Prostate gland (tissue), 2 donors: ENCODE results near the gene PRDX5. TPM values are rescaled to one million over a fixed set of nuclear protein-coding genes. Genes with fewer than 3 reads are reported as not detected.

ENCODE experiments used
- DNase-seq: peaks from one replicate; pipeline ENCODE4 v3.0.0-alpha.2; 2019; ENCODE audit warnings: low spot score
- H3K27ac ChIP-seq, 2 donors: fragments of 200-600 bp; sonication (generic); 2 replicates each; pipeline ENCODE4 v1.5.1; 2017 to 2019
- H3K27me3 ChIP-seq: fragments of 200-600 bp; sonication (generic); replicated peaks from 2 replicates; pipeline ENCODE4 v1.5.1; 2019; ENCODE audit not compliant: insufficient read depth
- H3K36me3 ChIP-seq, 2 donors: fragments of 200-600 bp; sonication (generic); 1 replicate in 1 of 2; 2 replicates in 1 of 2; pipeline versions ENCODE4 v1.5.1 to v1.8.1; 2017 to 2019
- H3K4me1 ChIP-seq: fragments of 200-600 bp; sonication (generic); replicated peaks from 2 replicates; pipeline ENCODE4 v1.5.1; 2019
- H3K4me3 ChIP-seq, 2 donors: fragments of 200-600 bp; sonication (generic); 2 replicates each; pipeline ENCODE4 v1.5.1; 2017 to 2019
- H3K9me3 ChIP-seq: fragments of 200-600 bp; sonication (generic); 2 replicates; pipeline ENCODE4 v1.5.1; 2017
- POLR2A ChIP-seq: fragments of 450-650 bp; IDR thresholded peaks from one replicate; pipeline ENCODE4 v1.6.1; 2016; ENCODE audit warnings: antibody characterized with exemption, mild to moderate bottlenecking
- POLR2AphosphoS5 ChIP-seq: sonication (generic); formaldehyde crosslinking; IDR thresholded peaks from one replicate; pipeline ENCODE4 v1.6.1; 2017; ENCODE audit warnings: antibody characterized with exemption
- WGBS: methylation state at CpG from one replicate; pipeline ENCODE4 v1.1.5; 2018; 5-methylcytosine and 5-hydroxymethylcytosine counted together
- intact Hi-C: fragments of 100-400 bp; cut with DNase I; formaldehyde crosslinking; loops from one replicate; pipeline ENCODE4 v1.14.2; 2022
- total RNA-seq, 2 donors: library from RNA; depleted of rRNA; stranded (reverse); fragments of >200 nt; gene quantifications; one replicate each; pipeline ENCODE4 v1.1.0, GENCODE V29; 2016
- TF ChIP-seq, protein P1 (sequence below), 4 experiments: fragments of 200-600 bp in 2 of 4; fragments of 450-650 bp in 2 of 4; sonication (generic) in 2 of 4; IDR thresholded peaks; 1 replicate in 3 of 4; 2 replicates in 1 of 4; pipeline ENCODE4 v1.5.1; 2016 to 2019; ENCODE audit warnings: antibody characterized with exemption in 4 of 4, mild to moderate bottlenecking in 2 of 4, moderate library complexity in 2 of 4

PRDX5 gene
- total RNA-seq, 2 donors from 2014 or later = 224 to 303 TPM

- H3K4me3 ChIP-seq = no peak overlapping the region
- no peaks in the 10 kb centered on the region for H3K9me3 ChIP-seq
- peaks cover 4% of the 10 kb centered on the region for H3K4me1 ChIP-seq
- 94% methylated on average over 21 of the region's 21 CpGs for WGBS
- intact Hi-C loops = no loop called here
- no peaks in the 10 kb centered on the region for H3K27me3 ChIP-seq
- no peak overlapping the region for H3K27ac ChIP-seq
- TF ChIP-seq POLR2AphosphoS5 = no peak
- TF ChIP-seq, protein P1, sequence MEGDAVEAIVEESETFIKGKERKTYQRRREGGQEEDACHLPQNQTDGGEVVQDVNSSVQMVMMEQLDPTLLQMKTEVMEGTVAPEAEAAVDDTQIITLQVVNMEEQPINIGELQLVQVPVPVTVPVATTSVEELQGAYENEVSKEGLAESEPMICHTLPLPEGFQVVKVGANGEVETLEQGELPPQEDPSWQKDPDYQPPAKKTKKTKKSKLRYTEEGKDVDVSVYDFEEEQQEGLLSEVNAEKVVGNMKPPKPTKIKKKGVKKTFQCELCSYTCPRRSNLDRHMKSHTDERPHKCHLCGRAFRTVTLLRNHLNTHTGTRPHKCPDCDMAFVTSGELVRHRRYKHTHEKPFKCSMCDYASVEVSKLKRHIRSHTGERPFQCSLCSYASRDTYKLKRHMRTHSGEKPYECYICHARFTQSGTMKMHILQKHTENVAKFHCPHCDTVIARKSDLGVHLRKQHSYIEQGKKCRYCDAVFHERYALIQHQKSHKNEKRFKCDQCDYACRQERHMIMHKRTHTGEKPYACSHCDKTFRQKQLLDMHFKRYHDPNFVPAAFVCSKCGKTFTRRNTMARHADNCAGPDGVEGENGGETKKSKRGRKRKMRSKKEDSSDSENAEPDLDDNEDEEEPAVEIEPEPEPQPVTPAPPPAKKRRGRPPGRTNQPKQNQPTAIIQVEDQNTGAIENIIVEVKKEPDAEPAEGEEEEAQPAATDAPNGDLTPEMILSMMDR (IDR thresholded peaks at IDR 0.05) = no peak
- no peak for TF ChIP-seq POLR2A
- DNase-seq = no peak
- no peaks in the 10 kb centered on the region for H3K36me3 ChIP-seq
Observed at GRCh38 chr11:64341429-64341828, 23.5 kb downstream of the PRDX5 start.

- peak overlapping the region; percentile 71 to 81 for H3K27ac ChIP-seq
- H3K9me3 ChIP-seq = no peaks in the 10 kb centered on the region
- no peaks in the 10 kb centered on the region for H3K36me3 ChIP-seq
- no peaks in the 10 kb centered on the region for H3K27me3 ChIP-seq
- intact Hi-C loops = no loop called here
- WGBS = 20% methylated on average over 55 of the region's 55 CpGs
- peak; percentile 90 for DNase-seq
- H3K4me3 ChIP-seq = peak overlapping the region; percentile 1 to 24
- H3K4me1 ChIP-seq = peaks cover 4% of the 10 kb centered on the region
- TF ChIP-seq, protein P1 (IDR thresholded peaks at IDR 0.05) = peak; percentile 24 to 90 (median 66)
- TF ChIP-seq POLR2A (peak; percentile 85), POLR2AphosphoS5 (peak; percentile 70)
Observed at GRCh38 chr11:64341851-64342791, 24.2 kb downstream of the PRDX5 start.

GRCh38 chr11:64342869-64343745, 25.2 kb downstream of the PRDX5 start:
- no peak for DNase-seq
- Histone ChIP-seq H3K4me1 (peaks cover 4% of the 10 kb centered on the region), H3K27me3 (no peaks in the 10 kb centered on the region), H3K27ac (peak overlapping the region; percentile 71 to 81), H3K36me3 (no peaks in the 10 kb centered on the region), H3K4me3 (peak overlapping the region; percentile 1 to 24), H3K9me3 (no peaks in the 10 kb centered on the region)
- TF ChIP-seq, protein P1 (IDR thresholded peaks at IDR 0.05) = no peak
- TF ChIP-seq POLR2AphosphoS5 (no peak), POLR2A (no peak)
- 67% methylated on average over 29 of the region's 29 CpGs for WGBS
- intact Hi-C loops = no loop called here

DNA sequence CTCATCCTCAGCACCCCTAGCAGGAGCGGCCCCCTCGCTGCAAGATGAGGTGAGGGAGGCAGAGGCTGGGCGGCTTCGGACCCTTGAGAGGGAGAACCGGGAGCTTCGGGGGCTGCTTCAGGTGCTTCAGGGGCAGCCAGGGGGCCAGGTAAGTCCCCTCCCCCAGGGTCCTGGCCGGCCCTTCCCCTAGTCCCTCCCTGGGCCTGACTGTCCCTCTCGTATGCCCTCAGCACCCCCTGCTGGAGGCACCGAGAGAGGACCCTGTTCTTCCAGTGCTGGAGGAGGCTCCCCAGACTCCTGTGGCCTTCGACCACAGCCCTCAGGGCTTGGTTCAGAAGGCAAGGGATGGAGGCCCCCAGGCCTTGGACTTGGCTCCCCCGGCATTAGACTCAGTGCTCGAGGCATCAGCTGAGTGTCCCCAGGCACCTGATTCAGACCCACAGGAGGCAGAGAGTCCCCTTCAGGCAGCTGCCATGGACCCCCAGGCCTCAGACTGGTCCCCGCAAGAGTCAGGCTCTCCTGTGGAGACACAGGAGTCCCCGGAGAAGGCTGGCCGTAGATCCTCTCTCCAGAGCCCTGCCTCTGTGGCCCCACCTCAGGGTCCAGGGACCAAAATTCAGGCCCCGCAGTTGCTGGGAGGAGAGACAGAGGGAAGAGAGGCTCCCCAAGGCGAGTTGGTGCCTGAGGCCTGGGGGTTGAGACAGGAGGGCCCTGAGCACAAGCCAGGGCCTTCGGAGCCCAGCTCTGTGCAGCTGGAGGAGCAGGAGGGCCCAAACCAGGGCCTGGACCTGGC, 26.0 kb downstream of the PRDX5 start:
- intact Hi-C loops = no loop called here
- H3K9me3 ChIP-seq = no peaks in the 10 kb centered on the region
- no peak overlapping the region for H3K27ac ChIP-seq
- no peaks in the 10 kb centered on the region for H3K27me3 ChIP-seq
- H3K36me3 ChIP-seq = no peaks in the 10 kb centered on the region
- DNase-seq = no peak
- TF ChIP-seq, protein P1 (IDR thresholded peaks at IDR 0.05) = peak in 2 of 4 experiments; percentile 19 to 21
- TF ChIP-seq POLR2A = no peak
- 87% methylated on average over 18 of the region's 18 CpGs for WGBS
- no peak overlapping the region for H3K4me3 ChIP-seq
- H3K4me1 ChIP-seq = peaks cover 4% of the 10 kb centered on the region
